WTC11 (cell line): ENCODE results near the gene EHF. TPM values are rescaled to one million over a fixed set of nuclear protein-coding genes. Genes with fewer than 3 reads are reported as not detected.
A peak's percentile ranks its signal among the peaks of the same experiment; 100 is the strongest.

Experiments
- ATAC-seq: fragments of 200-7000 bp; cut with Tn5 transposase; 2 replicates; pipeline ENCODE4 v1.10.0; 2021; ENCODE audit warnings: mild to moderate bottlenecking, moderate library complexity
- CTCF ChIA-PET: fragments of 300-600 bp; sonication (Branson Sonifier 250); formaldehyde crosslinking; loops from one replicate; lab custom pipeline; 2021; ENCODE audit warnings: antibody characterized with exemption; lab: Charles Lee
- POLR2A ChIA-PET: fragments of 350-600 bp; sonication (Branson Sonifier 250); formaldehyde crosslinking; loops from one replicate; lab custom pipeline; 2021; ENCODE audit warnings: antibody characterized with exemption; lab: Charles Lee
- DNase-seq: peaks from one replicate; pipeline ENCODE4 v3.0.0; 2021; ENCODE audit warnings: low spot score
- H3K27ac Mint-ChIP-seq: 2 replicates; pipeline ENCODE4 v1.8.0; 2021; ENCODE audit warnings: mixed read lengths
- H3K27me3 Mint-ChIP-seq: 2 replicates; pipeline ENCODE4 v1.8.0; 2021; ENCODE audit warnings: low read depth, mild to moderate bottlenecking, moderate library complexity, mixed read lengths
- H3K36me3 Mint-ChIP-seq: 2 replicates; pipeline ENCODE4 v1.8.0; 2021; ENCODE audit warnings: mixed read lengths
- H3K4me1 Mint-ChIP-seq: 2 replicates; pipeline ENCODE4 v1.8.0; 2022; ENCODE audit warnings: mixed read lengths
- H3K4me3 Mint-ChIP-seq: 2 replicates; pipeline ENCODE4 v1.8.0; 2021; ENCODE audit warnings: mild to moderate bottlenecking, moderate library complexity, mixed read lengths
- H3K9me3 Mint-ChIP-seq: 2 replicates; pipeline ENCODE4 v1.8.0; 2021; ENCODE audit warnings: mixed read lengths
- EMX1 ChIP-seq: fragments of 250-450 bp; sonication (Bioruptor Pico); IDR thresholded peaks from 2 replicates; pipeline ENCODE4 v1.8.0; 2021; ENCODE audit warnings: mild to moderate bottlenecking
- ESRRA ChIP-seq: sonication (generic); formaldehyde crosslinking; IDR thresholded peaks from 2 replicates; pipeline ENCODE4 v1.8.1; 2022; ENCODE audit warnings: mild to moderate bottlenecking, missing genetic modification reagents, borderline replicate concordance
- FOXP1 ChIP-seq: sonication (generic); formaldehyde crosslinking; IDR thresholded peaks from 2 replicates; pipeline ENCODE4 v1.8.0; 2022; ENCODE audit warnings: missing genetic modification reagents, mild to moderate bottlenecking, moderate library complexity, borderline replicate concordance
- HMGA2 ChIP-seq: fragments of 250-450 bp; sonication (Bioruptor Pico); IDR thresholded peaks from 2 replicates; pipeline ENCODE4 v1.4.0; 2021; ENCODE audit warnings: mild to moderate bottlenecking, moderate library complexity
- JUN ChIP-seq: sonication (generic); formaldehyde crosslinking; IDR thresholded peaks from 2 replicates; pipeline ENCODE4 v1.8.0; 2023; ENCODE audit warnings: mild to moderate bottlenecking, missing genetic modification reagents
- NFYB ChIP-seq: sonication (generic); formaldehyde crosslinking; conservative IDR thresholded peaks from 2 replicates; pipeline ENCODE4 v1.8.0; 2022; ENCODE audit warnings: low read depth, missing genetic modification reagents
- PRRX2 ChIP-seq: fragments of 250-450 bp; sonication (Bioruptor Pico); IDR thresholded peaks from 2 replicates; pipeline ENCODE4 v1.8.0; 2021; ENCODE audit warnings: mild to moderate bottlenecking
- SMAD4 ChIP-seq: sonication (generic); formaldehyde crosslinking; IDR thresholded peaks from 2 replicates; pipeline ENCODE4 v1.8.0; 2022; ENCODE audit warnings: mild to moderate bottlenecking, missing genetic modification reagents
- TEAD1 ChIP-seq: sonication (generic); formaldehyde crosslinking; IDR thresholded peaks from 2 replicates; pipeline ENCODE4 v1.8.0; 2022; ENCODE audit warnings: mild to moderate bottlenecking, missing genetic modification reagents
- ZBTB21 ChIP-seq: sonication (generic); formaldehyde crosslinking; IDR thresholded peaks from 2 replicates; pipeline ENCODE4 v1.8.1; 2023; ENCODE audit warnings: mild to moderate bottlenecking, missing genetic modification reagents, borderline replicate concordance
- ZNF219 ChIP-seq: sonication (generic); formaldehyde crosslinking; IDR thresholded peaks from 2 replicates; pipeline ENCODE4 v1.8.0; 2023; ENCODE audit warnings: missing genetic modification reagents, mild to moderate bottlenecking, borderline replicate concordance
- total RNA-seq: library from RNA; stranded (reverse); gene quantifications from 3 replicates; pipeline ENCODE4 v1.2.3, GENCODE V29; 2021
- TF ChIP-seq, protein P1 (sequence below): fragments of 250-450 bp; sonication (Bioruptor Pico); IDR thresholded peaks from 2 replicates; pipeline ENCODE4 v2.1.2; 2022; ENCODE audit warnings: mild to moderate bottlenecking, moderate library complexity
- TF ChIP-seq, protein P2 (sequence below): sonication (generic); formaldehyde crosslinking; IDR thresholded peaks from 2 replicates; pipeline ENCODE4 v1.8.0; 2022; ENCODE audit warnings: mild to moderate bottlenecking, missing genetic modification reagents
- TF ChIP-seq, protein P3 (sequence below): fragments of 250-450 bp; sonication (Bioruptor Pico); IDR thresholded peaks from 2 replicates; pipeline ENCODE4 v1.9.0; 2021; ENCODE audit warnings: mild to moderate bottlenecking, borderline replicate concordance
- TF ChIP-seq, protein P4 (sequence below): sonication (generic); formaldehyde crosslinking; IDR thresholded peaks from 2 replicates; pipeline ENCODE4 v1.8.1; 2022; ENCODE audit warnings: mild to moderate bottlenecking, moderate library complexity, missing genetic modification reagents
- TF ChIP-seq, protein P5 (sequence below): fragments of 250-450 bp; sonication (Bioruptor Pico); IDR thresholded peaks from 2 replicates; pipeline ENCODE4 v1.9.0; 2021; ENCODE audit warnings: mild to moderate bottlenecking

Gene EHF
- total RNA-seq, 1 experiment from 2014 or later, result 0.46 TPM

DNA sequence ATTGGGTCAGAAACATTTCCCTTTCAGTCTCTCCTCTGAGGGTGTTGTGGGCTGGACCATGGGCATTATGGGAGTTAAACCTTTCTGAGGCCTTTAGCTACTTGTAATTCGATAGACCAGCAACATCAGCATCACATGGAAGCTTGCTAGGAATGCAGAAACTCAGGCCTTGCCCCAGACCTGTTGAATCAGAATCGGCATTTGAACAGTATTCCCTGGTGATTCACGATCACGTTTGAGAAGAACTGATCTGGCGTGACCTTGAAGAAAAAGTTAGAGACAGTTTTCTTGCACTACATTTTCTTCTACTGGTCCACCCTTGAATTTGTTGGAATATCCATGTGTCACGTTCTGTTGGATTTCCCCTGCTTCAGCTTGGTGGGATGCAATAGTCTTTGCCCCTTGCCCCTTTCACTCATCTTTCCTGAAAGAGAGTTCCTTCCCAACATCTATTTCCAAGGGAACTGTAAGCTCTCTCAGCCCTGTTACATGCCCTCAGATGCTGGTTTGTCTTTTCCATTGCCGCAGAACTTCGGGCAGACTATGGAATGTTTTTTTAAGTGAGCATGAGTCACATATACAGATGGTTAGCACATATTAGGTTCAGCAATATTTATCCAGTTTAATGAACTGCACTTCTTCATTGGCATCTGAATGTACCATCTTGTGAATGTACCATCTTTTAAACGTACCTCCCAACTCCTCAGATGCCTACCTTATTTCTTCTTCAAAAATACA, 23.9 kb downstream of the EHF start:
- ATAC-seq (peak; percentile 31), DNase-seq (no peak)
- H3K36me3 Mint-ChIP-seq, result no peaks in the 10 kb centered on the region

DNA sequence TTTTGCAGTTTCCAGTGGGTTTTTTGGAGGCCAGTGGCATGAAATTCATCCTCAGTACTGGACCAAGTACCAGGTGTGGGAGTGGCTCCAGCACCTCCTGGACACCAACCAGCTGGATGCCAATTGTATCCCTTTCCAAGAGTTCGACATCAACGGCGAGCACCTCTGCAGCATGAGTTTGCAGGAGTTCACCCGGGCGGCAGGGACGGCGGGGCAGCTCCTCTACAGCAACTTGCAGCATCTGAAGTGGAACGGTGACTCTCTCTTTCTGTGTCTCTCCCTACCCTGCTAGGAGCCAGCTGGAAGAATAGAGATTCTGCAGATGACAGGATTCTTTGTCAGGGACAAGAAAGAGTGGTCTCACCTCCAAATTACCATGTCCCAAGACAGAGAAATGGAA, 25.5 kb downstream of the EHF start:
- Mint-ChIP-seq H3K4me3 (no peak overlapping the region), H3K36me3 (no peaks in the 10 kb centered on the region), H3K9me3 (no peaks in the 10 kb centered on the region), H3K27ac (no peak overlapping the region), H3K4me1 (peaks cover 15% of the 10 kb centered on the region), H3K27me3 (peaks cover 11% of the 10 kb centered on the region)
- ATAC-seq (no peak), DNase-seq (no peak)
- ChIA-PET CTCF (interaction anchor here (1.0 kb wide), 1 partner anchor 9 kb away, joined by 3 read pairs; no protein-coding TSS in a partner anchor), POLR2A (interaction anchor here (0.6 kb wide), 1 partner anchor 374 kb away, joined by 3 read pairs; no protein-coding TSS in a partner anchor)
- TF ChIP-seq PRRX2 (no peak), SMAD4 (CRISPR knock-in tag) (no peak), JUN (no peak), ESRRA (CRISPR knock-in tag) (no peak), TEAD1 (no peak), HMGA2 (no peak), ZBTB21 (CRISPR knock-in tag) (no peak), FOXP1 (CRISPR knock-in tag) (no peak), NFYB (CRISPR knock-in tag) (no peak), EMX1 (CRISPR knock-in tag) (no peak)
- TF ChIP-seq, protein P1, sequence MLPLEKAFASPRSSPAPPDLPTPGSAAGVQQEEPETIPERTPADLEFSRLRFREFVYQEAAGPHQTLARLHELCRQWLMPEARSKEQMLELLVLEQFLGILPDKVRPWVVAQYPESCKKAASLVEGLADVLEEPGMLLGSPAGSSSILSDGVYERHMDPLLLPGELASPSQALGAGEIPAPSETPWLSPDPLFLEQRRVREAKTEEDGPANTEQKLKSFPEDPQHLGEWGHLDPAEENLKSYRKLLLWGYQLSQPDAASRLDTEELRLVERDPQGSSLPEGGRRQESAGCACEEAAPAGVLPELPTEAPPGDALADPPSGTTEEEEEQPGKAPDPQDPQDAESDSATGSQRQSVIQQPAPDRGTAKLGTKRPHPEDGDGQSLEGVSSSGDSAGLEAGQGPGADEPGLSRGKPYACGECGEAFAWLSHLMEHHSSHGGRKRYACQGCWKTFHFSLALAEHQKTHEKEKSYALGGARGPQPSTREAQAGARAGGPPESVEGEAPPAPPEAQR (CRISPR knock-in tag), result no peak
- TF ChIP-seq, protein P2, sequence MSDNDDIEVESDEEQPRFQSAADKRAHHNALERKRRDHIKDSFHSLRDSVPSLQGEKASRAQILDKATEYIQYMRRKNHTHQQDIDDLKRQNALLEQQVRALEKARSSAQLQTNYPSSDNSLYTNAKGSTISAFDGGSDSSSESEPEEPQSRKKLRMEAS (CRISPR knock-in tag), result no peak
- TF ChIP-seq, protein P3, sequence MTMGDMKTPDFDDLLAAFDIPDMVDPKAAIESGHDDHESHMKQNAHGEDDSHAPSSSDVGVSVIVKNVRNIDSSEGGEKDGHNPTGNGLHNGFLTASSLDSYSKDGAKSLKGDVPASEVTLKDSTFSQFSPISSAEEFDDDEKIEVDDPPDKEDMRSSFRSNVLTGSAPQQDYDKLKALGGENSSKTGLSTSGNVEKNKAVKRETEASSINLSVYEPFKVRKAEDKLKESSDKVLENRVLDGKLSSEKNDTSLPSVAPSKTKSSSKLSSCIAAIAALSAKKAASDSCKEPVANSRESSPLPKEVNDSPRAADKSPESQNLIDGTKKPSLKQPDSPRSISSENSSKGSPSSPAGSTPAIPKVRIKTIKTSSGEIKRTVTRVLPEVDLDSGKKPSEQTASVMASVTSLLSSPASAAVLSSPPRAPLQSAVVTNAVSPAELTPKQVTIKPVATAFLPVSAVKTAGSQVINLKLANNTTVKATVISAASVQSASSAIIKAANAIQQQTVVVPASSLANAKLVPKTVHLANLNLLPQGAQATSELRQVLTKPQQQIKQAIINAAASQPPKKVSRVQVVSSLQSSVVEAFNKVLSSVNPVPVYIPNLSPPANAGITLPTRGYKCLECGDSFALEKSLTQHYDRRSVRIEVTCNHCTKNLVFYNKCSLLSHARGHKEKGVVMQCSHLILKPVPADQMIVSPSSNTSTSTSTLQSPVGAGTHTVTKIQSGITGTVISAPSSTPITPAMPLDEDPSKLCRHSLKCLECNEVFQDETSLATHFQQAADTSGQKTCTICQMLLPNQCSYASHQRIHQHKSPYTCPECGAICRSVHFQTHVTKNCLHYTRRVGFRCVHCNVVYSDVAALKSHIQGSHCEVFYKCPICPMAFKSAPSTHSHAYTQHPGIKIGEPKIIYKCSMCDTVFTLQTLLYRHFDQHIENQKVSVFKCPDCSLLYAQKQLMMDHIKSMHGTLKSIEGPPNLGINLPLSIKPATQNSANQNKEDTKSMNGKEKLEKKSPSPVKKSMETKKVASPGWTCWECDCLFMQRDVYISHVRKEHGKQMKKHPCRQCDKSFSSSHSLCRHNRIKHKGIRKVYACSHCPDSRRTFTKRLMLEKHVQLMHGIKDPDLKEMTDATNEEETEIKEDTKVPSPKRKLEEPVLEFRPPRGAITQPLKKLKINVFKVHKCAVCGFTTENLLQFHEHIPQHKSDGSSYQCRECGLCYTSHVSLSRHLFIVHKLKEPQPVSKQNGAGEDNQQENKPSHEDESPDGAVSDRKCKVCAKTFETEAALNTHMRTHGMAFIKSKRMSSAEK, result no peak
- TF ChIP-seq, protein P4, sequence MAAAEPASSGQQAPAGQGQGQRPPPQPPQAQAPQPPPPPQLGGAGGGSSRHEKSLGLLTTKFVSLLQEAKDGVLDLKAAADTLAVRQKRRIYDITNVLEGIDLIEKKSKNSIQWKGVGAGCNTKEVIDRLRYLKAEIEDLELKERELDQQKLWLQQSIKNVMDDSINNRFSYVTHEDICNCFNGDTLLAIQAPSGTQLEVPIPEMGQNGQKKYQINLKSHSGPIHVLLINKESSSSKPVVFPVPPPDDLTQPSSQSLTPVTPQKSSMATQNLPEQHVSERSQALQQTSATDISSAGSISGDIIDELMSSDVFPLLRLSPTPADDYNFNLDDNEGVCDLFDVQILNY (CRISPR knock-in tag), result no peak
- TF ChIP-seq, protein P5, sequence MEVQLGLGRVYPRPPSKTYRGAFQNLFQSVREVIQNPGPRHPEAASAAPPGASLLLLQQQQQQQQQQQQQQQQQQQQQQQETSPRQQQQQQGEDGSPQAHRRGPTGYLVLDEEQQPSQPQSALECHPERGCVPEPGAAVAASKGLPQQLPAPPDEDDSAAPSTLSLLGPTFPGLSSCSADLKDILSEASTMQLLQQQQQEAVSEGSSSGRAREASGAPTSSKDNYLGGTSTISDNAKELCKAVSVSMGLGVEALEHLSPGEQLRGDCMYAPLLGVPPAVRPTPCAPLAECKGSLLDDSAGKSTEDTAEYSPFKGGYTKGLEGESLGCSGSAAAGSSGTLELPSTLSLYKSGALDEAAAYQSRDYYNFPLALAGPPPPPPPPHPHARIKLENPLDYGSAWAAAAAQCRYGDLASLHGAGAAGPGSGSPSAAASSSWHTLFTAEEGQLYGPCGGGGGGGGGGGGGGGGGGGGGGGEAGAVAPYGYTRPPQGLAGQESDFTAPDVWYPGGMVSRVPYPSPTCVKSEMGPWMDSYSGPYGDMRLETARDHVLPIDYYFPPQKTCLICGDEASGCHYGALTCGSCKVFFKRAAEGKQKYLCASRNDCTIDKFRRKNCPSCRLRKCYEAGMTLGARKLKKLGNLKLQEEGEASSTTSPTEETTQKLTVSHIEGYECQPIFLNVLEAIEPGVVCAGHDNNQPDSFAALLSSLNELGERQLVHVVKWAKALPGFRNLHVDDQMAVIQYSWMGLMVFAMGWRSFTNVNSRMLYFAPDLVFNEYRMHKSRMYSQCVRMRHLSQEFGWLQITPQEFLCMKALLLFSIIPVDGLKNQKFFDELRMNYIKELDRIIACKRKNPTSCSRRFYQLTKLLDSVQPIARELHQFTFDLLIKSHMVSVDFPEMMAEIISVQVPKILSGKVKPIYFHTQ, result no peak

More for the DNA sequence above, 23.9 kb downstream of the EHF start:
- Mint-ChIP-seq H3K9me3 (no peaks in the 10 kb centered on the region), H3K27me3 (peaks cover 7% of the 10 kb centered on the region), H3K27ac (no peak overlapping the region), H3K4me3 (no peak overlapping the region), H3K4me1 (peaks cover 15% of the 10 kb centered on the region)
- POLR2A ChIA-PET, result interaction anchor here (0.6 kb wide), 1 partner anchor 909 kb away, joined by 3 read pairs; no protein-coding TSS in a partner anchor
- CTCF ChIA-PET, result no interaction called here
- TF ChIP-seq SMAD4 (CRISPR knock-in tag) (no peak), ZNF219 (CRISPR knock-in tag) (no peak)
- TF ChIP-seq, protein P2 (CRISPR knock-in tag), result no peak
- TF ChIP-seq, protein P3, result no peak
